Activated T-helper 1 cell treated with anti-CD3 and anti-CD28 coated beads, Interleukin-2, amount 50 U/mL, for 16 hours (primary cell): Measurements from ENCODE around the gene USP10.
"Not testable (repeated sequence)": the region's sequence is repeated elsewhere in the genome, so short reads cannot be mapped to it uniquely, and the experiment has no call there.

Experiments
- DNase-seq, 2 donors: peaks; one replicate each; pipeline ENCODE4 v3.0.0-alpha.2; 2020; ENCODE audit warnings: low read depth in 1 of 2, low spot score in 1 of 2

Gene USP10

DNA sequence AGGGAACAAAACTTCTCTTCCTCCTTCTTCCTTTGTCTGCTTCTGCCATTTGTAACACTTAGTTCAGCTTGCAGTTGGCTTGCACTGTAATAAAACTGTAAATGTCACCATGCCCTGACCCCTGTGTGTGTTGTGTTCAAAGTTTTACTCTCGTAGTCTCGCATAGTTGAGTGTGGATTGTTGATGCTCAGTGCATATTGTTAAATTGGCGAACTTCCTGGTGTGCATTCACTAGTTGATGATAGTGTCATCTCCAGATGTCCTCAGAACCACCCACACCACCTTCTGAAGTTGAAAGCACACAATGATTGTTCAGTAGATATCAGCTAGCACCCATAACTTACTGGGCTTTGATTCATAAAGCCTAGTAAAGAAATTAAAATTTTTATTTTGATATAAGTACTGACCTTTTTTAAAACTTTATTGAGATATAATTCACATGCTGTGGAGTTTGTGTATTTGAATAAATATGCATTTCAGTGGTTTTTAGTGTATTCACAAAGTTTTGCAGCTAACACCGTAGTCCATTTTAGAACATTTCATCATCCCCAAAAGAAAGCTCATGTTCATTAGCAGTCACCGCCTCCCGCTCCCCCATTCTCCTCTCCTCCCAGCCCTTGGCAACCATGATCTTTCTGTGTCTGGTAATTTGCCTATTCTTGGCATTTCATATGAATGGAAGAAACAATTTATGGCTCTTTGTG lies 25.0 kb downstream of the USP10 start:
- DNase-seq = no peak

DNA sequence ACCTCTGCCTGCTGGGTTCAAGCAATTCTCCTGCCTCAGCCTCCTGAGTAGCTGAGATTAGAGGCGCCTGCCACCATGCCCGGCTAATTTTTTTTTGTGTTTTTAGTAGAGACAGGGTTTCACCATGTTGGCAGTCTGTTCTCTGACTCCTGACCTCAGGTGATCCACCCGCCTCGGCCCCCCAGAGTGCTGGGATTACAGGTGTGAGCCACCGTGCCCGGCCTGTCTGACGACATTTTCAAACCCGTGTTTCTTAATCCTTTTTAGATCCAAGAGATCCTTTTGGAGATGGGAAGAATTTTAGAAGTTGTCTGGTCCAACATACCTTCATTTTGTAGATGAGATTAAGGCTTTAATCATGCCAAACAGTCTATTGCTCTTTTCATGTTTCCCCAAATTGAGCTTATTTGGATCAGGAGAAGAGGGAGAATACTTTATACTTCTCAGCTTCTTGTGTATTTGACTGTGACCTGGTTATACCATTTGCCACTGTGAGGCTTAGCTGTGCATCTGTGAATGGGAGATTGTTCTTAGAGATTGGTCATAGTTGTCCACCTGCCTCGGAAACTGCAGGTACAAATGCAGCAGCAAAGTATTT lies 25.8 kb downstream of the USP10 start:
- DNase-seq = no peak

DNA sequence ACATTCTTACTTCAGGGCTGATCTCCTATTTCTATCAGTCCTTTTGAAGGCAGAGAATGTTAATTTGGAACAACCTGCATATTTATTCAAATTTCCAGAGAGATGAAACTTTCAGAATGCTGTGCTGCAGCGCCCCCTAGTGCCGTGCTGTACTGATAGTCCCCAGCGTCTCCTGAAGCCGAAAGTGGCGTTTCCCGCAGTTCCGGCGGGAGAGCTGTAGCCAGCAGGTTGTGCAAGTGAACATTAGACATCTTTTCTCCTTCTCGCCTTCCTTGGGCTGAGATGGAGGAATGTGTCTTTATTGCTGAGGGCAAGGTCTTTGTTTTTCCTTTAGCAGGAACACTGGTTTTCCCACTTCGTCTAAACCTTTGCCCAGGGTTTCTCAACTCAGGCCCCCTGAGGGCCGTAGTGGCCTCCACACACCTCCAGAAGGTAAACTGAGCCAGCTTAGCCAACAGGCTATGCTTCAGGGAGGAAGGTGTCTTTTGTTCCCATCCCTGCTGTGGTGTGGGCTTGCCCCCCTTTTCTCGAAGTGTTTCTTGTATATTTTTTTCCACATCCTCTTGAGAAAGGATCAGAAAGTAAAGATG lies 26.4 kb downstream of the USP10 start:
- peak; percentile 56 to 84 for DNase-seq

DNA sequence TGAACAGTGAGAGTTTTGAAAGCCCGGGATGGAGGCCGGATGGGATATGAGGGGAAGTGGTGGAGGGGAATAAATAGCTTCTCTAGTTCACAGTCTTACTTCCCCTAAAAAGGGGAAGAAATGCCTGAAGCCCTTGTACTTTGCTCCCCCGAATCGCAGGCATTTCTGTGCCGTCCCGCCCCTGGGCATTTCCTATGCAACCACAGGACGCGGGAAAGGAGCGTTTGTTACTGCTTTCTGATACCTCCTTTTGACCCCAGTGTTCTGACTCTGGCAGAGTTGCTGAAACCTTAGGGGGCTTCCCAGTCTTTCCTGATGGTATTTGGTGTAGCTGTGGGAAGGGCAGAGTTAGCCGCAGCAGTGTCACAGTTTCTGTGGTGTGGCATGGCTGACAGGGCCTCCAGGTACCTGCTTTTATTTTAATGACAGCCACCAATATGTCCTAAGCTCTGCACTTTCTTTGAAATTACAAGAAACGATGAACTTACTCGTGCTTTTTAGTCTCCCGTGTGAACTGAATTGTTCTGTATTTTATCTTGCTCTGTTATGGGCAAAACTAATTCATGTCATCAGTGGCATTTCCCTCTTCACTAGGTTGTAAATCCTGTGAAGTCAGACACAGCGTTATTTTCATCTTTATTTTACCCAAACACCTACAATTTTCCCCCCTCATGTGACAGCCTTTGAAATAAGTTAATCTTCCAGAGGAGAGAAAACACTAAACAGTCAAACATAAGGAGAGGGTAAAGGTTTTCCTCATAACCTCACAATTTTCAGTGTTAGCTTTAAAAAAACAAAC lies 27.1 kb downstream of the USP10 start:
- no peak for DNase-seq

DNA sequence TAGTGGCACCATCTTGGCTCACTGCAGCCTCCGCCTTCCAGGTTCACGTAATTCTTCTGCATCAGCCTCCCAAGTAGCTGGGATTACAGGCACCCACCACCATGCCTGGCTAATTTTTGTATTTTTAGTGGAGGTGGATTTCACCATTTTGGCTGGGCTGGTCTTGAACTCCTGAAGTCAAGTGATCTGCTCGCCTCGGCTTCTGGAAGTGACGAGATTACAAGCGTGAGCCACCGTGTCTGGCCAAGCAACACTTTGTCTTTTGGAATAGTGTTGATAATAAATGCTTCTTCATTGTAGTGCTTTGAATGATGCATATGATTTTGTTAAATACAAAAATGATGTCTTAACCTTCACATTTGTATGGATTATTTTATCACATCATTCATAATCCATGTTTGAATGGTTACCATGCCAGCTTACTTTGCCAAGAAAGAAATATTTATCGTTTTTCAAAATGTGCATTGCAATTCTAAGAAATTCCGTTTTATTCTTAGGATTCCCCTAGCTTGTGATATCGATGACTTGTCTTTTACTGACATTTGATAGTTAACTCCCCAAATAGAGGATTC lies 29.1 kb downstream of the USP10 start:
- DNase-seq = no peak

DNA sequence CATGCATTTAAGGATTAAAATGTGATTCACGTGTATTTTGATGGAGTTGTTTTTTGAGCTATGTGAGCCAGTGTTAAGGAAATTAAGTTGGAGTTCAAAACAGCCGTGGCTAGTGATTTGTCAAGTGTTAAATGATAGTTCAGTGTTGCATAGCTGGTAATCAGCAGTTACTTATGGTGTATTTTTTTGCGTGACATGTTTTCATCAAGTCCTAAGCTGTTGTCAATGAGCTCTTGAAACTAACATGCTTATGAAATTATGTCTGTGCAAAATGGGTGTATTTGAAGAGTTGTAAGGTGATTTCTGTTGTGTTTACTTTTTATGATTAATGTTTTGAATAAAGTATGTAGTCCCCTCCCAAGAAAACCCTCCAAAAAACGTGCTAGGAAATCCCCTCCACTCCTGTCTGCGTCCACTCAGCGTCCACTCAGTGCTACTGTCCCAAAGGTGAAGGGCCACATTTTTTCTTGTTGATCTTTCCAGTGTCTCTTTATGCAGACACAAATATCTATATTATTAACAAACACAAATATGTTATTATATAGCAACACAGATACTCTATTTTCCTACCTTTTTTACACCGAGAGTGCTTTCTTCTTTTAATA lies 30.0 kb downstream of the USP10 start:
- DNase-seq = no peak

DNA sequence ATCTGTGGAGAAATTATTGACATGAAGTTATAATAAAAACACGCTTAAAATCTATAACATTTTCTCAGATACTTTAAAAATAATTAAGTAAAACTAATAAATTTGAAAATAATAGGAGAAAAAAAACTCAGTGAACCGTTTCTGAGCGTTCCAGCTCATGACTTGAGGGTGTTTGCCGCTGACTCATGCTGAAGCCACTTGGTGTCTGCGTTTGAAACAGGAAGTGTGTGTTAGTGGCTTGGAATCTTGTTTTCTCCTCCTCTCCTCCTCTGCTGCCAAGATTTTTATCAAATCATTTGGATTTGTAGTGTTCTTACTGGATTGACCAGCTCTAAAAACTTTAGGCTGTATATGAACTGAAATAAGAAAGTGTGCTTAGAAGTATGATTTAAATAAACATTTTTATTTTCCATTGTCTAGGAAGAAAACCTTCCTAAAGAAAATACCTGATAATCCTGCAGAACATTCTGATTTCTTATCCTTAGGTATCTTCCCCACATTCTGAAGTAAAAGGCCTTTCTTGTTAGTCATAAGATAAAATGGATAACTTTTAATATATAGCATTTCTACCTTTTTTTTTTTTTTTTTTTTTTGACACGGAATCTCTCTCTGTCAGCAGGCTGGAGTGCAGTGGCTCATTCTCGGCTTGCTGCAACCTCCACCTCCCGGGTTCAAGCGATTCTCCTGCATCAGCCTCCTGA lies 30.8 kb downstream of the USP10 start:
- DNase-seq = no peak

DNA sequence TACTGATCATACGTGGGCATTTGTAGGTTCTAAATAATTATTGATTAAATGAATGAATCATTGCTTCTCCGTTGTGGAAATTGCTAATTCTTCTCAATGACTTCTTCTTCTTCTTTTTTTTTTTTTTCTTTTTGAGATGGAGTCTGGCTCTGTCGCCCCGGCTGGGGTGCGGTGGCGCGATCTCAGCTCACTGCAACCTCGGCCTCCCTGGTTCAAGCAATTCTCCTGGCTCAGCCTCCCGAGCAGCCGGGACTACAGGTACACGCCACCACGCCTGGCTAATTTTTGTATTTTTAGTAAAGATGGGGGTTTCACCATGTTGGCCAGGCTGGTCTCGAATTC lies 32.5 kb downstream of the USP10 start:
- DNase-seq = not testable (repeated sequence)

DNA sequence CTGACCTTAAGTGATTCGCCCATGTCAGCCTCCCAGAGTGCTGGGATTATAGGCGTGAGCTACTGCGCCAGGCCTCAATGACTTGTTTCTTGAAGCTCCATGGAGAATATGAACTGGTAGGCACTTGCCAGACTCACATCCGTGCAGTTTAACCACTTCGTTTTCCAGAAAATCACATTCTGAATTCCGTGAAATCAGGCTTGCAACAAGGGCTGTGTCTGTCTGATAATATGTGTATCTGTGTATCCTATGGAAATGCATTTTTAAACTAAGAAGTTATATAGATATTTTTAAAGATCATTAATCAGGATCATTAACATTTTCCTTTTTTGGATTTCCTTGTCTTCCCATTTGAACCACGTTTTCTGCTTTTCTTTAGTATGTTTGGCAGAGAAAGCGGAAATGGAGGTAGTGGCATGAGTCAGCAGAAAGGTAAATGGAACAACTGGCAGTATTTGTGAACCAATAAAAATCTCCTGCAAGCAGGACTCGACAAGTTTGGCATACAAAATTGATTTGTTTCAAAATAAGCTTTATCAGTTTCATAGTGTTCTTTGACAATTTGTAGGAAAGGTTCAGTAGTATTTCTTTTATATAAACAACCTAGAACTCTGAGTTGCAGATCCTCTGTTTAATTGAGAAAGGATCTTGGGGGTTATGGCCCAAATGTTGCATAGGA lies 33.0 kb downstream of the USP10 start:
- no peak for DNase-seq

DNA sequence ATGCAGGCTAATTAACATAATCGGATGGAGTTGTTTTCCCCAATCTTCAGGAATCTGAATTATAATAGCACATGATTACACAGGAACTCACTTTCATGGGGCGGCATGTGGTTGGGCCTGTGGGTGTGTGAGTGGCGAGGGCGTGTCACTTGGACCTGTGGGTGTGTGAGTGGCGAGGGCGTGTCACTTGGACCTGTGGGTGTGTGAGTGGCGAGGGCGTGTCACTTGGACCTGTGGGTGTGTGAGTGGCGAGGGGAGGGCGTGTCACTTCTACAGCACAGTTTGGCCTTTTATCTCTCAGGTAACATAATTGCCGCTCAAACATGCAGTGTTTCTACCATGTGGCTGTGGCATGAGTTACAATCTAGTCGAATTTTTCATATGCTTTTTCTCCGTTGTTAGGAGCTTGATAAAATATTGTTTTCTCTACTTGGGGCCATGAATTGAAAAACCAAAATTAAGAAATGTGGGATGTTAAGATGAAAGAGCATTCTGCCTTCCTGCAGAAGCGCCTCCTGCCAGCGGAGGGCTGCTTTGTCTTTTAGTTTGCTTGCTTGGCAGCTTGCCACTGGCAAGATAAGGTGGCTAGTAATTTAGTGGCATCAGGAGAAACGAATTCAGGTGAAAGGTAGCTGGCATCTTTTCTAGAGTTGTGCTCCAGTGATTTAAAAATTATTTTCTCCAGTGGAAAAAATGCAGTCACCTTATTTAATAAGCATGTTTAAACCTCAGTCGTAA lies 36.2 kb downstream of the USP10 start:
- DNase-seq = no peak

DNA sequence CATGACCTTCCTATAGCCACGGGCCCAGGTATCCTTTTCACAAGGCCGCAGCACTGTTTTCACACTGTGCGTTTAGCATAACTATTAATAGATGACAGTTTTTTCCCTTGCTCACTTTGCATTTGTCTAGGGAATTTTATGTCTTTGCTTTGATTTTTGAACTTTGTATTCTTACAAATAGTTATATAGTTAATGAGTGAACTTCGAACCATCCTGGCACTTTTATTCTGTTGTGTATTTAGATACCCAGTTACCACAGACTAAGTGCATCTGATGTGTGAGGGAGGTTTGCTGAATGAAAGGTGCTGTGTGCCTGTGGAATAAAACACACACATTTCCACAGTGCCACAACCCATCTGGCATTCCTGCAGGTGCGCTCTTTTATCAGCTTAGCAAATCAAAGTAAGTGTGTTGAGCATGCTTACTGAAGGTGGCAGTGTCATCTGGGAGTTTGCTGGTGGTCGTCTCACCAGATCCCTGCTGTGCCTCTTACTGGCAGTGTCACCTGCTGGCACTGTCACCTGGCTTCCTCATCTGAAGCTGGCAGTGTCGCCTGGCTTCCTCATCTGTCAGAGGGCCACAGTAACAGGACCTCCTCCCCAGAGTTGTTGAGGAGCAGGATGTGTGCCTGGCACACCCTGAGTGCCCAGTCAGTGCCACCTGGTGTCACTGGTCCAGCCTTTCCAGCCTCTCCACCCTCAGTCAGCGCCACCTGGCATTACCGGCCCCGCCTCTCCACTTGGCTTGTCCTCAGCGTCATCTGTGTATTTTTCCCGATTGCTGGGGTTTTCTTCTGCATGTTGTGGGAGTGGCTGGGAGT lies 37.6 kb downstream of the USP10 start:
- DNase-seq = no peak

DNA sequence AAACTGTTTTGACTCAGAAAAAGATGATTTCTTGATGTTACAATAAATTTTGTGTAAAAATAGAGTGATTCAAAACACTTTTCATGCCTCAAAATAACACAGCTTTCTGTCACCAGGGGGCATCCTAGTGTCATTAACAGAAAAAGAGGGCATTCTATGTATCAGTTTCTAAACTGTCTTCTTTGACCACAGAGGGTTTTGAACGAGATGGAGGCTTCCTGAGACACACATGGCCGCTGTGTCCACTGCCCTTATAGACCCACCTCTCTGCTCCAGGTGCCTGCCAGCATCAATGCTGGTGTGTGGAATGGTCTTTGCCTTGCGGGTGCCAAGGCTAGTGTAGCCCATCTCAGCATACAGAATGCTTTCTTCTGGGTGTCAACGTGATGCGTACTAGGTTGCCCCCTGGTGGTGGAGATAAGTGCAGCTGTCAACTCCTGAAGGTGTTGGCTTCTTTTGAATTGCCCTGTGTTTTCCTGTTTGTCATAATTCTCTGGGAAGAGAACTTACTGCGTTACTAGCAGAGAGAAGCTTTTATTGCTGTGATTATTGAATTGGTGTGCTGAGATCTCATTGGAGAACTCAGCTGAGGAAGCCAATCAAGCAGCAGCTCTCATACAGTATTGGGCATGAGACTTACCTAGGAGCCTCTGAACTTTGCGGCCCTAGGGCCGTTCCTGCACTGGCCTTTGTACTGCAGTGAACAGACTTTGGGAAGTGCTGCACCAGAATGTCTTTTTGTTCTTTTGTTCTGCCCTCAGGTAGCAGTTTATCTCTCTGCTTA lies 38.6 kb downstream of the USP10 start:
- peak; percentile 41 to 49 for DNase-seq

DNA sequence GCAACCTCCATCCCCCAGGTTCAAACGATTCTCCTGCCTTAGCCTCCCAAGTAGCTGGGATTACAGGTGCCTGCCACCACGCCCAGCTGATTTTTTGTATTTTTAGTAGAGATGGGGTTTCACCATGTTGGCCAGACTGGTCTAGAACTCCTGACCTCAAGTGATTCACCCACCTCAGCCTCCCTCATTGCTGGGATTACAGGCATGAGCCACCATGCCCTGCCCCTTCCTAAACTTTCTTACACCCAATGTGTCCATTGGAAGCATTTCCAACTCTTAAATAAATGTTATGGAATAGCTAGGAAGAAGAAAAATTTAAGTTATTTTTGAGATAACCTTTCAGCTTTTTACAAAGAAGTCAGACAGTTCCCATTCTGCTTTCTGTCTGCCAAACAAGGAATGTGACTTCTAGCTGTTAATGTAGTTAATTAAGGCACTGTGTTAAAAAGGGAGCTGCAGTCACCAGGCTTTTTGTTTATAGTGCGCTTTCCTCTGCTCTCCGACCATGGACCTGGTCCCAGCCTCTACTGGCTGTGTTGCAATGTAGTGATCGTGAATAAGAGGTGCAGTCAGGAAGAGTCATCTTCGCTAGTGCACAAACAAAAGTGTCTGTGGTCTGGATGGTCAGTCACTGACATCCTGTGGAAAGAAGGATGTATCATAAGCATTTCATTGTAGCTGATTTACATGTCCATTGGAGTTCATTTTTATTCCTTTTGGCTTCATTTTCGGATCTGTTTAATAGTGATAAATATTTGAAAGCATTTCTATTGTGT lies 39.7 kb downstream of the USP10 start:
- no peak for DNase-seq

DNA sequence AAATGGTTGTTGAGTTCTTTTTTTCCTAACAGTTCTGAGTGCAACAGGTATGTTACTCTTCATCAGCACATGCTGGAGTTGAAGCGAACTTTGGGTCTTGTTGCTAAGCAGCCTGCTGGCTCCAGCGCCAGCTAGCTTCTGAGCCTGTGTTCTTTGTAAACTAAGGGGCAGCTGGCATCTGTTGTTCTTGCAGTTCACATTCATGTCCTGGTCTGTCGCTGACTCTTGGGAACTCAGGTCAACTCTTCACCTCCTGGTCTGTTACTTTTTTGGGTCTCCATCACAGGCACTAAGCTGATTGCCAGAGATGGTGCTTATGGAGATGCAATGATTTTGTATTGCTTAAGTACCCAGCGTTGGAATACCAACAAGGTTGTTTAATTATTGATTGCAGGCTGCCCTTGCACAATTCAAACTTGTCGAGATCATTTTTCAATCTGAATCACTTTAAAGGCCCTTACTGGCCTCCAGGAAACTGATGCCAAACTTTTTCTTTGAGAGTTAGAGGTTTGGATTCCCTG lies 40.9 kb downstream of the USP10 start:
- no peak for DNase-seq

DNA sequence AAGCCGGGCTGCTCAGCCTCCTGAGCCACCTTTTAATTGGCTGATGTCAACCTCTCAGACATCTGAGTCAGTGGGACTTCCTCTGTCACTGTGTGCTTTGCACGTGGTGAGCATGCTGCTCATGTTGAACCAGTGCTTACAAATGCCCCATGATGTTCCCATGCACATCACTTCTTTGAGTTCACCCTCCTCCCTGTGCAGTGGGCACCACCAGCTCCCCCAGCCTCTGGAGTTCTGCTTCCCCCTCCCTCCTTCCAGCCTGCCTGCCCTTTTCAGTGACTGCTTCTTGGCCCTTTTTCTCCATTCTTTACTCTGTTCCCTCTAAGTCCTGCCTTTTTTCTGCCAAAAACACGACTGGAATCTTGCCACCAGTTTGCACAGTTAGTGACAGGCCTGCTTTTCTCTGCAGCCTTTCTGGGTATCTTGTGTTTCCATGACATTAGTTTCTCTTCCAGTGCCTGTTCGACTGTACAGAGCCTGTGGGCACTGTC lies 41.6 kb downstream of the USP10 start:
- DNase-seq = no peak

DNA sequence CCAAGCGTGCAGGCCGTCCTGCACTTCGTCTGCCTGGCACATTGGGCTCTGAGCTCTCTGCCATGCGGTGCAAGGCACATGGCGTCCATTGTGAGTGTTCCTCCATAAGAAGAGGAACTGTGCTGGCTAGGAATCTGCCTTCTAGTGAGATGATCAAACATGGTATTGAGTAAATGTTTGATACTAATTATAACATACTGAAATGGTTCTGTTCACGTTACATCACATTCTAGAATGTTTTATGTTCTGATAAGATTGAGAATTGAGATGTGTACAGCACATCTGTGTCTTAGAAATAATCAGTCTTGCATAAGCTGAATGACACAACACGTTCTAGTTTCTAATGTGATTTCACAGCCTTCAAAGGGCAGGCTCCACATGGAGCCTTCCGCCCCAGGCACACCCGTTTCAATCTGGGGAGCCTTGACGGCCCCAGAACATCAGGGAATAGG lies 42.9 kb downstream of the USP10 start:
- no peak for DNase-seq

DNA sequence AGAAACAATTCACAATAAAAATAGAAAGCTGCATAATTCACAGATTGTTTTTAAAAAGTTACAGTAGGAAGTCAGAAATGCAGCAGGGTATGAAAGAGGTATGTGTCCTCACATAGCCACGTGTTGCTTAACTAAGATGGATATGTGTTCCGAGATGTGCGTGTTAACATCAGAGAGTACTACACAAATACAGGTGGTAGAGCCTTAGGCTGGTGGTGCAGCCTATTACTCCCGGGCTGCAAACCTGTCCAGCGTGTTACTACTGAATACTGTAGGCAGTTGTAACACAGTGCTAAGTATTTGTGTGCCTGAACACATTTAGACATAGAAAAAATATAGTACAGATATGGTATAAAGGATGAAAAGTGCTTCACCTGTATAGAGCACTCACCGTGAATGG lies 46.4 kb downstream of the USP10 start:
- DNase-seq = no peak
